ENCODE results near the gene STRA8.

STRA8 gene, protein sequence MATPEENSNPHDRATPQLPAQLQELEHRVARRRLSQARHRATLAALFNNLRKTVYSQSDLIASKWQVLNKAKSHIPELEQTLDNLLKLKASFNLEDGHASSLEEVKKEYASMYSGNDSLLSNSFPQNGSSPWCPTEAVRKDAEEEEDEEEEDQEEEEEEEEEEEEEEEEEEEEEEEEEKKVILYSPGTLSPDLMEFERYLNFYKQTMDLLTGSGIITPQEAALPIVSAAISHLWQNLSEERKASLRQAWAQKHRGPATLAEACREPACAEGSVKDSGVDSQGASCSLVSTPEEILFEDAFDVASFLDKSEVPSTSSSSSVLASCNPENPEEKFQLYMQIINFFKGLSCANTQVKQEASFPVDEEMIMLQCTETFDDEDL

GRCh38 chr7:135233570-135233969, at the start of gene STRA8:
TSS of gene STRA8 (plus strand) at chr7:135233838. CDS start at chr7:135240525, 6,687 bp downstream.
- no peak for DNase-seq (ENCODE audit: low read depth, low spot score)
- POLR2A ChIA-PET: no interaction called here
- CTCF ChIA-PET: interaction anchor here (1.0 kb wide), 1 partner anchor 15 kb away, joined by 3 read pairs; no protein-coding TSS in a partner anchor
- no peak for TF ChIP-seq CTCF (IDR thresholded peaks at IDR 0.05; ENCODE audit: insufficient read depth, low read length, missing control alignments)
- no peak within 1 kb of the TSS for H3K4me3 ChIP-seq (ENCODE audit: low read depth, low read length)

DNA sequence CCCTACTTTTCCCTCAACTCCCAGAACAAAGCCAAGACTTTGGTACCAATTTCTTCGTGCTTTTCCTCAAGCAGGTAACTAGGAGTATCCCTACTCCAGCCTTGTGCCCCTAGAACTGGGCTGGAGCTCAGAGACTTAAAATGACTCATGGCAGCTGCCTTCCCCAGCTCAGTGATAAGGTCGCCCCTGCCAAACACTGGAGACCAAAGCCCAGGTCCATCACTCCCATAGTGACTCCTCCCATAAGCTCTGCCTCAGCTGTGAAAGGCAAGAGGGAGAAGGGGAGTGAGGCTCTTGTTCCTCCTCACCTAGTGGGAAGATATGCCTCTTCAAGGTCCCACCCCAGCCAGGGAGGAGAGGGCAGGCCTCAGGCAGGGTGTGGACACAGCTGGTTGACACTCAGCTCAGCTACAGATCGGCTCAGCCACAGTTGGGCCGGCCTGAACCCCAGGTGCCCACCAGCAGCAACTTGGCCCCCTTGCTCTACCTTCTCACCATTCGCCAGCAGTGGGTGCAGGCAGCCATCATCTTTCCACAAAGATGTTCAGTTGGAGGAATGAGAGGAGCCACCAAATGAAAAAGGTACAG, 49.3 kb upstream of the STRA8 start:
- no peak for TF ChIP-seq CTCF (IDR thresholded peaks at IDR 0.05; ENCODE audit: insufficient read depth, low read length, missing control alignments)
- DNase-seq (ENCODE audit: low read depth, low spot score): no peak
- CTCF ChIA-PET: no interaction called here
- POLR2A ChIA-PET: no interaction called here
- no peak overlapping the region for H3K4me3 ChIP-seq (ENCODE audit: low read depth, low read length)

GRCh38 chr7:135185471-135186260, 48.0 kb upstream of the STRA8 start:
- H3K4me3 ChIP-seq (ENCODE audit: low read depth, low read length): no peak overlapping the region
- CTCF ChIA-PET: no interaction called here
- no peak for DNase-seq (ENCODE audit: low read depth, low spot score)
- TF ChIP-seq CTCF (IDR thresholded peaks at IDR 0.05; ENCODE audit: insufficient read depth, low read length, missing control alignments): no peak
- POLR2A ChIA-PET: no interaction called here

GRCh38 chr7:135186261-135186540, 47.4 kb upstream of the STRA8 start:
- DNase-seq (ENCODE audit: low read depth, low spot score): no peak
- no peak for TF ChIP-seq CTCF (IDR thresholded peaks at IDR 0.05; ENCODE audit: insufficient read depth, low read length, missing control alignments)
- ChIA-PET POLR2A (no interaction called here), CTCF (no interaction called here)
- no peak overlapping the region for H3K4me3 ChIP-seq (ENCODE audit: low read depth, low read length)

- no peak for DNase-seq (ENCODE audit: low read depth, low spot score)
- ChIA-PET CTCF (no interaction called here), POLR2A (no interaction called here)
- no peak for TF ChIP-seq CTCF (IDR thresholded peaks at IDR 0.05; ENCODE audit: insufficient read depth, low read length, missing control alignments)
- H3K4me3 ChIP-seq (ENCODE audit: low read depth, low read length): no peak overlapping the region
Measured at GRCh38 chr7:135186841-135187253, 46.8 kb upstream of the STRA8 start.

Data from AG04449 (cell line).